Measurements from ENCODE around the gene VSIG8.

The VSIG8 gene

DNA sequence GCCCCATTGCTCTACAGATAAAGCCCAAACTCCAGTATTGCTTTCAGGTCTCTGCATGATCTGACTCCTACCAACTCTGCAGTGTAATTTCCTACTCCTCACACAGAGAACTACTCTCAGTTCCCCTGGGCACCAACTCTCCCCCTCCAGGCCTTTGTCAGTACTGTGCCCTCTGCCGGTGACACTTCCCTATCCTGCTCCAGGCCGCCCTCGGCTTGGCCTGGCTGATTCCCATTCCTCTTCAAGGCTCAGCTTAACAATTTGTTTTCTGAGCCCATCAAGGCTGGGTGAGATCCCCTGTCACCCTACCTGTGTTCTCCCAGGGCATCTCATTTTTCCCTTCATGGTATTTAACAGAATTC lies 33.2 kb downstream of the VSIG8 start:
- no peak for DNase-seq (ENCODE audit: low read depth in 2 of 2)

DNA sequence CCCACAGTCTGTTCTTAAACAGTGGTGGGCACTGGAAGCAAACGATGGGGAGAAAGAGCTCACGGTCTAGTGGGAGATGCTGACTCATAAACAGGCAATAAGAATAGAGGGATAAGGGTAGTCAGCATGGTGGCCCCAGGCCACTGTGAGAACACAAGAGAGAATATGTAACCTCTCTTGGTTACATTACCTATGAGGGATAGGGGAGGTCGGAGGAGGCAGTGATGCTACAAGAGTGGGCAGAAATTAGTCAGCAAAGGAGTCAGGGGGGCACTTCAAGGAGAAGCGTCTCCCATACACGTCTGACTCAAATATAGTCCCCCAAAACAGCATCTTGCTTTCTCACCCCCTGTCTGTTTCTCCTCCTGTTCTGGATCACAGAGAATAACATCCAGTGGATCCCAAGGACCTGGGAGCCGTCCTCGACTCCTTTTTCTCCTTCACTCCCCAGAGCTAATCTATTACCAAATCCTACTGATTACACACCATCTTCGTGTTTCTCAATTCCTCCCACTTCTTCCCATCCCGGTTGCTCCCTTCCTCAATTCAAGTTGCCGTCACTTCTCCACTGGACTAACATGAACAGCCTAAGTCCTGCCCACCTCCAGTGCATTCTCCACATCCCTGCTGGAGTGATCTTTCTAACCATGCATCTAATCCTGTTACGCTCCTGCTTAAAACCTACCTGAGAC lies 33.7 kb downstream of the VSIG8 start:
- no peak for DNase-seq (ENCODE audit: low read depth in 2 of 2)

- no peak for DNase-seq (ENCODE audit: low read depth in 2 of 2)
These were observed 34.3 kb downstream of the VSIG8 start for GRCh38 chr1:159828176-159828575.

- no peak for DNase-seq (ENCODE audit: low read depth in 2 of 2)
These were observed 34.9 kb downstream of the VSIG8 start for GRCh38 chr1:159827549-159827948.

DNA sequence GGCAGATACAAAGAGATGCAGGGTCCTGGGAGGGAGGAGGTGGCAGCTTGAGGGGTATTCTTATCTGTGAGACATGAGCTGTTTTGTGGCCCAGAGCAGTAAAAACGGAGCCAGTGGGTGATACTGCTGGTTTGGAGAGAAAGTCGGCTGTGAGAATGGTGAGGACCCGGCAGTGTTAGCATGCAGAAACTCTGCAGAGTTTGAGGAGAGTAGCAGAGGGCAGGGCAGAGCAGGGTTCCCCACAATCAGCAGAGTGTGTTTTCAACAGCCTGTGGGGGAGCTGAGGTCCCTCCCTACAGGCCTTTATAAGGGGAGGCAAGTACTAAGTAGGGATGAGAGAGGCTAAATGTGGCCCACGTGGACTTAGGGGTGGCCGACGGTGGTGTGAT lies 35.4 kb downstream of the VSIG8 start:
- DNase-seq (ENCODE audit: low read depth in 2 of 2) = no peak

GRCh38 chr1:159826441-159827101 lies 35.9 kb downstream of the VSIG8 start, which contains the start of gene SLAMF8:
SLAMF8 (plus strand) TSS chr1:159826873; CDS start chr1:159826899, 26 bp downstream.
- DNase-seq (ENCODE audit: low read depth in 2 of 2) = peak; percentile 31 to 34

DNA sequence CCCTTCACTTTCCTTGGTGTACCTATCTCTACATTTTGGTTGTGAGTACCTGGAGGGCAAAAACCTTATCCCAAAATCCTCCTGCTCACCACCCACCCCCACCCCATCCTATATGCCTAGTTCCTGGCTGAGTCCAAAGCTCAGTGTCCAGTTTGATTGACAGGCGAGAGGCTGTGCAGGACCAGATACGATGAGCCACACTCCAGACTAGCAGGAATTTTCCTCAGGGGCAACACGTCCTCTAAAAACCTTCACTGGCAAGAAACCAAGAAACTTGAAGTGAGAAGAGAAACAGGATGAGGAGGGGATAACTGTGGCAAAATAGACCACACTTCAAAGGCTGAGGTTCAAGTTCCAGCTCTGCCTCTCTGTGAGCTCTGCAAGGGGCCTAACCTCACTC lies 36.9 kb downstream of the VSIG8 start:
- DNase-seq (ENCODE audit: low read depth in 2 of 2) = no peak

GRCh38 chr1:159823406-159823805 lies 39.1 kb downstream of the VSIG8 start:
- no peak for DNase-seq (ENCODE audit: low read depth in 2 of 2)

GRCh38 chr1:159821171-159821867 lies 41.1 kb downstream of the VSIG8 start:
- DNase-seq (ENCODE audit: low read depth in 2 of 2) = peak in 1 of 2 donors; percentile 16

DNA sequence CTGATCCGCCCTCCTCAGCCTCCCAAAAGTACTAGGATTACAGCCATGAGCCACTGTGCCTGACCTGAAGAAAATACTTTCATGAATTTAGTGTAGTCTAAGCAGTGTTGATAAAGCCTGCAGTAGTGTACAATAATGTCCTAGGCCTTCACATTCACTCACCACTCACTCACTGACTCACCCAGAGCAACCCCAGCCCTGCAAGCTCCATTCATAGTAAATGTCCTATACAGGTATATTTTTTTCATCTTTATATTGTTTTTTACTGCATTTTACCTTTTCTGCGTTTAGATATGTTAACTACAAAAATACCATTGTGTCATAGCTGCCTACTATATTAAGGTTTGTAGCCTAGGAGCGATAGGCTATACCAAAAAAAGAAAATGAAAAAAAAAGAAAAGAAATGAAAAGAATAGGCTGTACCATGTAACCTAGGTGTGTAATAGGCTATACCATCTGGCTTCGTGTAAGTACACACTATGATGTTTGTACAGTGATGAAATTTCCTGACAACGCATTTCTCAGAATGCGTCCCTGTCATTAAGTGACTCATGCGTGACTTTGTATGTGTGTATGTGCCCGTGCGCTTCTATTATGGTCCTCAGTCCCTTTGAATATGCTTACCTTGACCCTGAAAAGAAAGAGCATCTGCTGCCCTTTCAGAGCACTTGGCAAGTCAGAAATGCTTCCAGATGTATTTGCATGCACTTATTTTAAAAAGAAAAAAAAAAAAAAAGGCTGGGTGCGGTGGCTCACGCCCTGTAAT lies 45.0 kb downstream of the VSIG8 start:
- no peak for DNase-seq (ENCODE audit: low read depth in 2 of 2)

DNA sequence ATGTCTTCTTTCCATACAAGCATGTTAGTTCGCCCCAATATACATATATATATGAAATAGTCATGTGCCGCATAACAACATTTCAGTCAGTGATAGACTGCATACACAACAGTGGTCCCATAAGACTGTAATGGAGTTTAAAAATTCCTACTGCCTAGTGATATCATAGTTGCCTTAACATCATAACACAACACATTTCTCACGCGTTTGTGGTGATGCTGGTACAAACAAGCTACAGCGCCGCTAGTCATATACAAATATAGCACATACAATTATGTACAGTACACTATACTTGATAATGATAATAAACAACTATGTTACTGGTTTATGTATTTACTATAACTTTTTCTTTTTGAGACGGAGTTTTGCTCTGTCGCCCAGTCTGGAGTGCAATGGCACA lies 46.5 kb downstream of the VSIG8 start:
- no peak for DNase-seq (ENCODE audit: low read depth in 2 of 2)

DNA sequence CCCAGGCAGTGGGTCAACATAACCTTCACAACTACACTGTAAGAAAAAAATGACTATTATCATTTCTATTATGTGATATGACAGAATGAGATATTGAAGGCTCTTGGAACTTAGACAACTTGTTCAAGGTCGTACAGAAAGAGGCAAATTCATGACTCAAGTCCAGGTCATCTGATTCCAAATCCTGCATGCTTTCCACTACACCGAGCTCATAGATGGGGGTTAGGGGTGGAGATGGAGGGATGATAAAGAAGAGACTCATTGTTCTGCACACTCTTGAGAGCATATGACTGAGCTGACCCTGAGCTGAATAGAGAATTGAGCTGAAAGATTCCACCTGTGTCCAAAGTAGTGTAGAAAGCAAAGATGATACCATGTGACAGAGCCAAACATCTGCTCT lies 57.5 kb downstream of the VSIG8 start:
- DNase-seq (ENCODE audit: low read depth in 2 of 2) = no peak

All from stimulated activated CD4-positive, alpha-beta T cell treated with anti-CD3 and anti-CD28 coated beads, Interleukin-15, amount 100 ng/mL, for 48 hours (primary cell).